ENCODE results near the gene SAP30L.

Gene SAP30L

DNA sequence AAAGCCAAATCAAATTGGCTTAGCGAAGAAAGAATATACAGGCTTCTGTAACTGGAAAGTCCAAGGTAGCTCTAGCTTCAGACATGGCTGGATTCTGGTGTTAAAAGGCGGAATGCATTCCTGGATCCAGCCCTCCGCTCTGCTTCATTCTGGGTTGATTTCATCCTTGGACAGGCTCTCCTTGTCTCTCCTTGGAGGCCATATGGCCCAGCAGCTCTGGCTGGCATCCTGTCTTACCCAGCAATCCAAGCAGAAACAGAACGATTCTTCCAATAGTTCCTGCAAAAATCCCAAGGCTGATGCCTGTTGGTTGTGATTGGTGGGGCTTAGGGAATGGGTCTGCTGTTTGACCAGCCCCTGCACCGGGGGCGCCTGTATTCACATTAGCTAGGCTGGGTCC, 37.0 kb upstream of the SAP30L start:
- 96% methylated on average over 4 of the region's 6 CpGs for WGBS (ENCODE audit: insufficient coverage)
- H3K9me3 ChIP-seq (ENCODE audit: control extremely low read depth in 1 of 5, control insufficient read depth in 4 of 5, insufficient read depth in 2 of 5, low read depth in 1 of 5, low read length in 4 of 5), result no peaks in the 10 kb centered on the region
- no peak for DNase-seq
- CTCF ChIA-PET, result interaction anchor here (0.8 to 10.3 kb wide), 3 partner anchors 173 to 337 kb away, joined by 3 to 106 read pairs (median 3); no protein-coding TSS in a partner anchor
- H3K36me3 ChIP-seq (ENCODE audit: control insufficient read depth in 4 of 4, insufficient read depth in 4 of 4, low read length in 3 of 4), result peaks cover 0 to 25% (median 14%) of the 10 kb centered on the region in 4 experiments
- no peak overlapping the region for H3K4me3 ChIP-seq (ENCODE audit: control insufficient read depth in 1 of 7, extremely low read depth in 1 of 7, insufficient read depth in 4 of 7, low read depth in 2 of 7, low read length in 6 of 7)
- peaks cover 0 to 24% (median 22%) of the 10 kb centered on the region in 4 experiments for H3K4me1 ChIP-seq (ENCODE audit: control extremely low read depth in 1 of 4, control insufficient read depth in 4 of 4, insufficient read depth in 4 of 4, low read length in 3 of 4)
- POLR2A ChIA-PET, result interaction anchor here (0.9 kb wide), 1 partner anchor 626 kb away, joined by 3 read pairs; no protein-coding TSS in a partner anchor
- no peak overlapping the region for H3K27ac ChIP-seq (ENCODE audit: insufficient read depth in 1 of 2, low read depth in 1 of 2, low read length in 2 of 2, poor library complexity in 1 of 2, severe bottlenecking in 2 of 2)
- H3K27me3 ChIP-seq (replicated peaks in 2 of 5; ENCODE audit: control insufficient read depth in 4 of 5, insufficient read depth in 5 of 5, low read length in 4 of 5), result no peaks in the 10 kb centered on the region

DNA sequence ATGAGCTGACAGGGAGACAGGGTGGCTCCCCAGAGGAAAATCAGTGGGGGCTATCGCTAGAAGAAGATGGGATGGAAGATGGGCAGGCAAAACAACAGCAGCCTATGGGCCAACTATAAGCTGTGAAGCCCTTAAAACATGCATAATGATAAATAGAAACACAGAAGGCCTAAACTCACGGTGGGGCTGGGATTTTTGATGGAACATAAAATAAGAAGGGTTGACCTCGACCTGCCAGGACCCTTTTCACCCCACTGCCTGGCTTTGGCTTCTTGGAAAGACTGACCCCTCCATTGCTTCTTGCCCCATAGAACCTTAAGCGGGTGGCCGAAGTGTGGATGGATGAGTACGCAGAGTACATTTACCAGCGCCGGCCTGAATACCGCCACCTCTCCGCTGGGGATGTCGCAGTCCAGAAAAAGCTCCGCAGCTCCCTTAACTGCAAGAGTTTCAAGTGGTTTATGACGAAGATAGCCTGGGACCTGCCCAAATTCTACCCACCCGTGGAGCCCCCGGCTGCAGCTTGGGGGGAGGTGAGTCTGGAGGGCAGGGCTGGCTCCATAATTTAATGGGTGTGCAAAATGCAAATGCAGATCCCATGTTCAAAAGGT, 36.5 kb upstream of the SAP30L start:
- Histone ChIP-seq H3K9me3 (ENCODE audit: control extremely low read depth in 1 of 5, control insufficient read depth in 4 of 5, insufficient read depth in 2 of 5, low read depth in 1 of 5, low read length in 4 of 5) (no peaks in the 10 kb centered on the region), H3K27ac (ENCODE audit: insufficient read depth in 1 of 2, low read depth in 1 of 2, low read length in 2 of 2, poor library complexity in 1 of 2, severe bottlenecking in 2 of 2) (no peak overlapping the region), H3K4me1 (ENCODE audit: control extremely low read depth in 1 of 4, control insufficient read depth in 4 of 4, insufficient read depth in 4 of 4, low read length in 3 of 4) (peaks cover 0 to 24% (median 22%) of the 10 kb centered on the region in 4 experiments), H3K27me3 (replicated peaks in 2 of 5; ENCODE audit: control insufficient read depth in 4 of 5, insufficient read depth in 5 of 5, low read length in 4 of 5) (no peaks in the 10 kb centered on the region), H3K4me3 (ENCODE audit: control insufficient read depth in 1 of 7, extremely low read depth in 1 of 7, insufficient read depth in 4 of 7, low read depth in 2 of 7, low read length in 6 of 7) (no peak overlapping the region), H3K36me3 (ENCODE audit: control insufficient read depth in 4 of 4, insufficient read depth in 4 of 4, low read length in 3 of 4) (peaks cover 0 to 25% (median 14%) of the 10 kb centered on the region in 4 experiments)
- no peak for DNase-seq
- WGBS (ENCODE audit: insufficient coverage), result 98% methylated on average over 12 of the region's 15 CpGs
- CTCF ChIA-PET, result interaction anchor here (1.5 to 10.3 kb wide), 2 partner anchors 174 to 337 kb away, joined by 3 to 106 read pairs; no protein-coding TSS in a partner anchor
- POLR2A ChIA-PET, result interaction anchor here (0.9 kb wide), 1 partner anchor 626 kb away, joined by 3 read pairs; no protein-coding TSS in a partner anchor

DNA sequence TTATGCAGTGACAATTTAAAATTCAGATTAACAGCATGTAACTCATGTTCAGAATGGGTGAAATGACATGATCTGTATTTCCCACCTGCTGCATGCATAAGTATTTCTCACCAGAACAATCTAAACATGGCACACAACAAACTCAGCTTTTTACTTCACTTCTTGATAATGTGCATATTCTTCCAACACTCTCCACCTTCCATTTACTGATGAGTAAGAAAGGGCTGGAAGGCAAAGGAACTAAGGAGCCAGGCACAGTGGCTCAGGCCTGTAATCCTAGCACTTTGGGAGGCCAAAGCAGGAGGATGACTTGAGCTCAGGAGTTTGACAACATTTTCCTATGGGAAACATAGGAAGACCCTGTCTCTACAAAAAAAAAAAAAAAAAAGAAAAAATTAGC, 35.8 kb upstream of the SAP30L start:
- POLR2A ChIA-PET, result no interaction called here
- no peak overlapping the region for H3K27ac ChIP-seq (ENCODE audit: insufficient read depth in 1 of 2, low read depth in 1 of 2, low read length in 2 of 2, poor library complexity in 1 of 2, severe bottlenecking in 2 of 2)
- CTCF ChIA-PET, result interaction anchor here (1.5 to 10.3 kb wide), 2 partner anchors 174 to 338 kb away, joined by 3 to 106 read pairs; no protein-coding TSS in a partner anchor
- peaks cover 0 to 20% (median 19%) of the 10 kb centered on the region in 4 experiments for H3K4me1 ChIP-seq (ENCODE audit: control extremely low read depth in 1 of 4, control insufficient read depth in 4 of 4, insufficient read depth in 4 of 4, low read length in 3 of 4)
- H3K4me3 ChIP-seq (ENCODE audit: control insufficient read depth in 1 of 7, extremely low read depth in 1 of 7, insufficient read depth in 4 of 7, low read depth in 2 of 7, low read length in 6 of 7), result no peak overlapping the region
- no peak for DNase-seq
- peaks cover 0 to 25% (median 14%) of the 10 kb centered on the region in 4 experiments for H3K36me3 ChIP-seq (ENCODE audit: control insufficient read depth in 4 of 4, insufficient read depth in 4 of 4, low read length in 3 of 4)
- H3K27me3 ChIP-seq (replicated peaks in 2 of 5; ENCODE audit: control insufficient read depth in 4 of 5, insufficient read depth in 5 of 5, low read length in 4 of 5), result no peaks in the 10 kb centered on the region
- no peaks in the 10 kb centered on the region for H3K9me3 ChIP-seq (ENCODE audit: control extremely low read depth in 1 of 5, control insufficient read depth in 4 of 5, insufficient read depth in 2 of 5, low read depth in 1 of 5, low read length in 4 of 5)

DNA sequence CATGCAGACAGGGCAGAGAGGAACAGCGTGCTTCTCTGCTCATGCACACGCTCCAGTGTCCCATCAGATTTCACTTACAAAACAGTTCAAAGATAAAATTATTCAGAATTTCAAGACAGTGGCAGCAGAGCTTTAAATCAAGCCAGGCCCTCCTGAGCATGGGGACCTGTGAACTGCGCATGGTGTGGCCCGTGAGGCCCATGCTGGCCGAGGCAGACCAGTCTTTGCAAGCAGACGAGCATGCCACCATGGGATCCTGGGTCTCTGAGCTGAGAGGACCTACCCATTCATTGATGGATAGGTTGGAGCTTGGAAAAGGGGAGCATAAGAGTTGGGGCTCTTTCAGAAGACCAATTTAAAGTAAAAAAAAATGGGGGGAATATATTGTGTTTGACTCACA, 35.0 kb upstream of the SAP30L start:
- ChIA-PET CTCF (interaction anchor here (0.7 to 10.3 kb wide), 3 partner anchors 13 to 338 kb away, joined by 3 to 106 read pairs (median 3); no protein-coding TSS in a partner anchor), POLR2A (no interaction called here)
- Histone ChIP-seq H3K4me3 (ENCODE audit: control insufficient read depth in 1 of 7, extremely low read depth in 1 of 7, insufficient read depth in 4 of 7, low read depth in 2 of 7, low read length in 6 of 7) (no peak overlapping the region), H3K9me3 (ENCODE audit: control extremely low read depth in 1 of 5, control insufficient read depth in 4 of 5, insufficient read depth in 2 of 5, low read depth in 1 of 5, low read length in 4 of 5) (no peaks in the 10 kb centered on the region), H3K36me3 (ENCODE audit: control insufficient read depth in 4 of 4, insufficient read depth in 4 of 4, low read length in 3 of 4) (peaks cover 0 to 27% (median 14%) of the 10 kb centered on the region in 4 experiments), H3K4me1 (ENCODE audit: control extremely low read depth in 1 of 4, control insufficient read depth in 4 of 4, insufficient read depth in 4 of 4, low read length in 3 of 4) (peaks cover 0 to 14% (median 14%) of the 10 kb centered on the region in 4 experiments), H3K27ac (ENCODE audit: insufficient read depth in 1 of 2, low read depth in 1 of 2, low read length in 2 of 2, poor library complexity in 1 of 2, severe bottlenecking in 2 of 2) (no peak overlapping the region), H3K27me3 (replicated peaks in 2 of 5; ENCODE audit: control insufficient read depth in 4 of 5, insufficient read depth in 5 of 5, low read length in 4 of 5) (no peaks in the 10 kb centered on the region)
- no peak for DNase-seq
- 75% methylated on average over 5 of the region's 6 CpGs for WGBS (ENCODE audit: insufficient coverage)

DNA sequence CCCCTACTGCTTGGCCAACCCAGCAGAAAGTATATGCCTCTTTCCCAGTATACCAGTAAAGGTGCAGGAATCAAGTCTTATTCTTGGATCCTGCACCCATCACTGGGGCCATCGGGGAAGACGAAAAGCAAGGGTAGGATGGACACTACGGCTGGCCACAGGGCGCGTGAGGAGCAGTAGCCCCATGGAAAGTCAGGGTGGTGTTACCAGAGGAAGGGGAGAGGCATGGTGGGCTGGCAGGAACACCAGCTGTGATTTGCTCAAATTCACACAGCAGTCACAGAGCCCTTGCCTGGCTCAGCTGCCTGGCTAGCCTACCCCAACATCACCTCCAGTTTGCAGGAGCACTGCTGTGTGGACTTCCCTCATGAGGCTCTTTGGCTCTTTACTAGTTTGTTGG, 34.5 kb upstream of the SAP30L start:
- CTCF ChIA-PET, result interaction anchor here (1.0 to 10.3 kb wide), 2 partner anchors 25 to 339 kb away, joined by 3 to 106 read pairs; no protein-coding TSS in a partner anchor
- no peak overlapping the region for H3K4me3 ChIP-seq (ENCODE audit: control insufficient read depth in 1 of 7, extremely low read depth in 1 of 7, insufficient read depth in 4 of 7, low read depth in 2 of 7, low read length in 6 of 7)

DNA sequence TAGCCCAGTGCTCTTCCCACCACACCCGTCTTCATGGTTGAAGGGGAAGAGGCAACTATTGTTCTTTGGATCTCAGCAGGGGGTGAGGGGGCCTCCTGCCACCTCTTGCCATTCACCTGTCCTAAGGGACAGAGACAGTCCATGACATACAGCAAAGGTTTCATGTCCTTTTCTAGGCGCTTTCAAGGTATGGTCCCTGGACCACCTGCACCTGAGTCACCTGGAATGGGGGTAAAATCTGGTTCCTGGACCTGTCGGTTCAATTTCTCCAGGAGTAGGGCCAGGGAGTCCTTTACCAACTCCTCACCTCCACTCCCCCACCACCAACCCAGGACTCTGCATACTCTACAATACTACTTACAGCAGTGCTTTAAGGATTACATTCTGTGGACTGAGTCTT, 33.5 kb upstream of the SAP30L start:
- 100% methylated on average over 3 of the region's 3 CpGs for WGBS (ENCODE audit: insufficient coverage)
- ChIA-PET POLR2A (no interaction called here), CTCF (no interaction called here)
- Histone ChIP-seq H3K9me3 (ENCODE audit: control extremely low read depth in 1 of 5, control insufficient read depth in 4 of 5, insufficient read depth in 2 of 5, low read depth in 1 of 5, low read length in 4 of 5) (no peaks in the 10 kb centered on the region), H3K4me1 (ENCODE audit: control extremely low read depth in 1 of 4, control insufficient read depth in 4 of 4, insufficient read depth in 4 of 4, low read length in 3 of 4) (peaks cover 0 to 15% (median 13%) of the 10 kb centered on the region in 4 experiments), H3K27me3 (replicated peaks in 2 of 5; ENCODE audit: control insufficient read depth in 4 of 5, insufficient read depth in 5 of 5, low read length in 4 of 5) (no peaks in the 10 kb centered on the region), H3K4me3 (ENCODE audit: control insufficient read depth in 1 of 7, extremely low read depth in 1 of 7, insufficient read depth in 4 of 7, low read depth in 2 of 7, low read length in 6 of 7) (no peak overlapping the region), H3K36me3 (ENCODE audit: control insufficient read depth in 4 of 4, insufficient read depth in 4 of 4, low read length in 3 of 4) (peaks cover 0 to 35% (median 14%) of the 10 kb centered on the region in 4 experiments), H3K27ac (ENCODE audit: insufficient read depth in 1 of 2, low read depth in 1 of 2, low read length in 2 of 2, poor library complexity in 1 of 2, severe bottlenecking in 2 of 2) (no peak overlapping the region)
- no peak for DNase-seq

More for the DNA sequence above, 34.5 kb upstream of the SAP30L start:
- no peaks in the 10 kb centered on the region for H3K9me3 ChIP-seq (ENCODE audit: control extremely low read depth in 1 of 5, control insufficient read depth in 4 of 5, insufficient read depth in 2 of 5, low read depth in 1 of 5, low read length in 4 of 5)
- peaks cover 0 to 17% (median 15%) of the 10 kb centered on the region in 4 experiments for H3K4me1 ChIP-seq (ENCODE audit: control extremely low read depth in 1 of 4, control insufficient read depth in 4 of 4, insufficient read depth in 4 of 4, low read length in 3 of 4)
- POLR2A ChIA-PET, result no interaction called here
- WGBS (ENCODE audit: insufficient coverage), result 100% methylated on average over 5 of the region's 5 CpGs
- peaks cover 0 to 28% (median 14%) of the 10 kb centered on the region in 4 experiments for H3K36me3 ChIP-seq (ENCODE audit: control insufficient read depth in 4 of 4, insufficient read depth in 4 of 4, low read length in 3 of 4)
- no peaks in the 10 kb centered on the region for H3K27me3 ChIP-seq (replicated peaks in 2 of 5; ENCODE audit: control insufficient read depth in 4 of 5, insufficient read depth in 5 of 5, low read length in 4 of 5)
- no peak for DNase-seq
- no peak overlapping the region for H3K27ac ChIP-seq (ENCODE audit: insufficient read depth in 1 of 2, low read depth in 1 of 2, low read length in 2 of 2, poor library complexity in 1 of 2, severe bottlenecking in 2 of 2)

DNA sequence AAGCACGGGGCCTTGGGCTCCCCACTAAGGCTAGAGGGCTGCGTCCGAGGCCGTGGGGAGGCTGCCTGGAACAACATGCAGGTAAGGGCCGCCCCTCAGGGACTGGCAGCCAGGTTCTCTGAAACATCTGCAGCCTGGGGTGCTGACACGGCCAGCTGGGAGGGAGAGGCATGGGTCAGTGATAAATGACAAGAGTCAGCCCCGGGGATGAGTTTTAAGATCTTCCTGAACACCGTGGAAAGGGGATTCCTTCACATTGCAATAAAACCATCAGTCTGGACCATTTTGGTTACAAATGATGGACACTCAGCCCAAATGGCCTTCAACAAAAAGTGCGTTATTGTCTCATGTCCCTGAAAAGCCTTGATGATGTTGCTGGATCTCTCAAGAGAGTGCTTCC, 32.9 kb upstream of the SAP30L start:
- Histone ChIP-seq H3K9me3 (ENCODE audit: control extremely low read depth in 1 of 5, control insufficient read depth in 4 of 5, insufficient read depth in 2 of 5, low read depth in 1 of 5, low read length in 4 of 5) (no peaks in the 10 kb centered on the region), H3K27me3 (replicated peaks in 2 of 5; ENCODE audit: control insufficient read depth in 4 of 5, insufficient read depth in 5 of 5, low read length in 4 of 5) (no peaks in the 10 kb centered on the region), H3K36me3 (ENCODE audit: control insufficient read depth in 4 of 4, insufficient read depth in 4 of 4, low read length in 3 of 4) (peaks cover 0 to 35% (median 15%) of the 10 kb centered on the region in 4 experiments), H3K4me3 (ENCODE audit: control insufficient read depth in 1 of 7, extremely low read depth in 1 of 7, insufficient read depth in 4 of 7, low read depth in 2 of 7, low read length in 6 of 7) (no peak overlapping the region), H3K27ac (ENCODE audit: insufficient read depth in 1 of 2, low read depth in 1 of 2, low read length in 2 of 2, poor library complexity in 1 of 2, severe bottlenecking in 2 of 2) (no peak overlapping the region), H3K4me1 (ENCODE audit: control extremely low read depth in 1 of 4, control insufficient read depth in 4 of 4, insufficient read depth in 4 of 4, low read length in 3 of 4) (peaks cover 0 to 10% (median 8%) of the 10 kb centered on the region in 4 experiments)
- WGBS (ENCODE audit: insufficient coverage), result 100% methylated on average over 9 of the region's 9 CpGs
- ChIA-PET POLR2A (no interaction called here), CTCF (no interaction called here)
- DNase-seq, result no peak

All from common myeloid progenitor, CD34-positive (primary cell).